Karpas-422 (cell line): ENCODE measurements around the gene PTX3. TPM values are rescaled to one million over a fixed set of nuclear protein-coding genes. Genes with fewer than 3 reads are reported as not detected.

Source experiments
- DNase-seq: peaks from one replicate; pipeline ENCODE4 v3.0.0-alpha.2; 2015
- H2AFZ ChIP-seq: fragments of 200-600 bp; sonication (generic); 2 replicates; pipeline ENCODE4 v1.6.1; 2014; ENCODE audit warnings: antibody characterized with exemption, low read length, mixed read lengths
- H3K27ac ChIP-seq: fragments of 200-600 bp; sonication (generic); 2 replicates; pipeline ENCODE4 v1.5.1; 2014; ENCODE audit warnings: mild to moderate bottlenecking, low read length, moderate library complexity
- H3K27me3 ChIP-seq: fragments of 200-600 bp; sonication (generic); 2 replicates; pipeline ENCODE4 v1.6.1; 2014; ENCODE audit warnings: low read length, mixed read lengths
- H3K36me3 ChIP-seq: fragments of 200-600 bp; sonication (generic); 2 replicates; pipeline ENCODE4 v1.6.1; 2014; ENCODE audit warnings: low read length, mixed read lengths; ENCODE audit not compliant: insufficient read depth
- H3K4me1 ChIP-seq: fragments of 200-600 bp; sonication (generic); 2 replicates; pipeline ENCODE4 v1.6.1; 2014; ENCODE audit warnings: mild to moderate bottlenecking, low read length, mixed read lengths
- H3K4me2 ChIP-seq: fragments of 200-600 bp; sonication (generic); 2 replicates; pipeline ENCODE4 v1.6.1; 2014; ENCODE audit warnings: low read length, low read depth, mild to moderate bottlenecking; ENCODE audit not compliant: poor library complexity, severe bottlenecking
- H3K4me3 ChIP-seq: fragments of 200-600 bp; sonication (generic); 2 replicates; pipeline ENCODE4 v1.5.1; 2014; ENCODE audit warnings: mild to moderate bottlenecking, antibody characterized with exemption, low read length, mixed read lengths
- H3K79me2 ChIP-seq: fragments of 200-600 bp; sonication (generic); 2 replicates; pipeline ENCODE4 v1.6.1; 2014; ENCODE audit warnings: mild to moderate bottlenecking, low read length, mixed read lengths
- H3K9ac ChIP-seq: fragments of 200-600 bp; sonication (generic); 2 replicates; pipeline ENCODE4 v1.6.0; 2014; ENCODE audit warnings: low read length
- H3K9me2 ChIP-seq: fragments of 200-600 bp; sonication (generic), shearing (Covaris generic); replicated peaks from 2 replicates; pipeline ENCODE4 v1.6.0; 2014; ENCODE audit warnings: mild to moderate bottlenecking, low read length, moderate library complexity; ENCODE audit not compliant: insufficient read depth
- H3K9me3 ChIP-seq: fragments of 300-700, 200-600 bp; sonication (generic); 2 replicates; pipeline ENCODE4 v1.6.1; 2014; ENCODE audit warnings: low read length, mixed read lengths
- H4K20me1 ChIP-seq: fragments of 200-600 bp; sonication (generic); 2 replicates; pipeline ENCODE4 v1.6.1; 2014; ENCODE audit warnings: mild to moderate bottlenecking, antibody characterized with exemption, low read length, low read depth; ENCODE audit not compliant: insufficient read depth
- total RNA-seq: library from RNA; depleted of rRNA; stranded (reverse); fragments of >200 nt; shearing (Covaris generic); gene quantifications from 2 replicates; pipeline ENCODE4 v1.2.3, GENCODE V29; 2014; ENCODE audit warnings: low replicate concordance

PTX3 gene
- total RNA-seq, 1 experiment from 2014 or later, result not detected

DNA sequence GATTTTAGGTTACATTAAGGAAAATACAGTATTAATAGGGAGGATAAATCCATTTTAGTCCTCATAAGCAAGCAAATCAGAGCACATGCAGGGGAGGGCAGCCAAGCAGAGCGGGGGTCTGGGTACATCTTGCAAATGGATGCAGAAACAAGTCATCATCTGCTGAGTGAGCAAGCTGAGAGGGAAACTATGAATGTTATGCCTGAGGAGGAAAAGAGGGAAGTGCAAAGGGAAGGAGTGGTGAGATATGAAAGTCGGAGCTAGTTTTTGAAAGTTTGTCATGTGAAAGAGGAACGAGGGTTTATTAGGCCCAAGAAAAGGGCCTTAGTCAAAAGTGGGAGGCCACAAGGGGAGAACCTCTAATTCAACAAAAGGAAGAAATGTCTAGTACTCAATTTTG, 15.4 kb downstream of the PTX3 start:
- Histone ChIP-seq H3K9me3 (no peaks in the 10 kb centered on the region), H2AFZ (no peak overlapping the region), H3K27ac (no peak overlapping the region), H3K9ac (no peak overlapping the region), H3K27me3 (no peaks in the 10 kb centered on the region), H3K4me1 (no peaks in the 10 kb centered on the region), H3K79me2 (no peaks in the 10 kb centered on the region), H3K4me3 (no peak overlapping the region), H3K4me2 (no peak overlapping the region), H3K36me3 (no peaks in the 10 kb centered on the region), H3K9me2 (no peaks in the 10 kb centered on the region), H4K20me1 (no peaks in the 10 kb centered on the region)
- no peak for DNase-seq

- H3K4me1 ChIP-seq, result no peaks in the 10 kb centered on the region
- H3K4me2 ChIP-seq, result no peak overlapping the region
- H3K4me3 ChIP-seq, result no peak overlapping the region
- H2AFZ ChIP-seq, result no peak overlapping the region
- H3K27ac ChIP-seq, result no peak overlapping the region
- no peaks in the 10 kb centered on the region for H3K27me3 ChIP-seq
- H3K79me2 ChIP-seq, result no peaks in the 10 kb centered on the region
- DNase-seq, result no peak
- H3K9me3 ChIP-seq, result no peaks in the 10 kb centered on the region
- H3K36me3 ChIP-seq, result no peaks in the 10 kb centered on the region
- H3K9me2 ChIP-seq, result no peaks in the 10 kb centered on the region
- no peak overlapping the region for H3K9ac ChIP-seq
- H4K20me1 ChIP-seq, result no peaks in the 10 kb centered on the region
Observed at GRCh38 chr3:157453824-157454223, 17.2 kb downstream of the PTX3 start.

DNA sequence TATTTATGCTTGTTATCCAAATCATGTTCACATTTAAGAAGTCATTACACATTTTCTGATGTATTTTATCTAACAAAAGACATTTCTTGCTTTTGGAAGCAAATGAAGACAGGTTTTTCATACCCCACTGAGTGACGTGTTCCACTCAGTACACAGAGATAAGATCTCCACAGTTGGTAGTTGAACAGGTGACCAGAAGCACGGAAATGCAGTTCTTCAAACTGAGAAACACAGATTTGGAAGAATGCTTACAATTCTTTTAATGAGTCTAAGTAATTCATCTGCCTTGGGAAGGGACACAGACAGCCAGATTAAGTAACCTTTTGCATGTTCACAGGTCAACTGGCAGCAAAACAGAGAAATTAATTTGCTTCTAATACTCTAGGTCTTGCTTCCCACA, 23.1 kb downstream of the PTX3 start:
- Histone ChIP-seq H3K4me1 (no peaks in the 10 kb centered on the region), H3K27me3 (no peaks in the 10 kb centered on the region), H3K9me3 (no peaks in the 10 kb centered on the region), H3K4me2 (no peak overlapping the region), H3K36me3 (no peaks in the 10 kb centered on the region), H3K79me2 (no peaks in the 10 kb centered on the region), H4K20me1 (no peaks in the 10 kb centered on the region), H3K27ac (no peak overlapping the region), H2AFZ (no peak overlapping the region), H3K4me3 (no peak overlapping the region), H3K9me2 (no peaks in the 10 kb centered on the region), H3K9ac (no peak overlapping the region)
- DNase-seq, result no peak

DNA sequence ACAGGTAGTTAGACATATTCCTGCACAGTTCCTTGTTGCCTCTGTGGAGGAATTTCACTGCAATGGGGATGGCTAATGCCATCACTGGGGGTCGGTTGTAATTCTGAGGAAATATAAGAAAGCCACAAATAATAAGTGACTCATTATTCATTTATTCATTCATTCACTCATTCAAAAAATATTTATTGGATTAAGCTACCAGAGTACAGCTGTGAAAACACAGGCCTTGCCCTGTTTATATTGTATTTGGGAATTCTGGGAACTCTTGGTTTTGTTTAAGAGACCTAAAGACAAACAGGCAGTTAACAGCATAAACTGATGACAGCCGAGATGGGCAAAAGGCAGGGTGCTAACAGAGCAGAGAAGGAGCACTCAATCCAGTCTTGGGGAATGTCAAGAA, 23.6 kb downstream of the PTX3 start:
- no peak overlapping the region for H3K4me2 ChIP-seq
- no peak overlapping the region for H3K27ac ChIP-seq
- H3K27me3 ChIP-seq, result no peaks in the 10 kb centered on the region
- DNase-seq, result no peak
- H3K9me2 ChIP-seq, result no peaks in the 10 kb centered on the region
- H3K9ac ChIP-seq, result no peak overlapping the region
- no peaks in the 10 kb centered on the region for H4K20me1 ChIP-seq
- no peaks in the 10 kb centered on the region for H3K4me1 ChIP-seq
- no peaks in the 10 kb centered on the region for H3K79me2 ChIP-seq
- no peaks in the 10 kb centered on the region for H3K9me3 ChIP-seq
- no peaks in the 10 kb centered on the region for H3K36me3 ChIP-seq
- H2AFZ ChIP-seq, result no peak overlapping the region
- no peak overlapping the region for H3K4me3 ChIP-seq

- H3K79me2 ChIP-seq, result no peaks in the 10 kb centered on the region
- H3K4me1 ChIP-seq, result no peaks in the 10 kb centered on the region
- H2AFZ ChIP-seq, result no peak overlapping the region
- H3K9me2 ChIP-seq, result no peaks in the 10 kb centered on the region
- no peak overlapping the region for H3K4me2 ChIP-seq
- no peaks in the 10 kb centered on the region for H3K27me3 ChIP-seq
- no peaks in the 10 kb centered on the region for H4K20me1 ChIP-seq
- H3K27ac ChIP-seq, result no peak overlapping the region
- H3K9me3 ChIP-seq, result no peaks in the 10 kb centered on the region
- H3K36me3 ChIP-seq, result no peaks in the 10 kb centered on the region
- no peak overlapping the region for H3K4me3 ChIP-seq
- no peak overlapping the region for H3K9ac ChIP-seq
- no peak for DNase-seq
Observed at GRCh38 chr3:157463816-157464215, 27.2 kb downstream of the PTX3 start.

DNA sequence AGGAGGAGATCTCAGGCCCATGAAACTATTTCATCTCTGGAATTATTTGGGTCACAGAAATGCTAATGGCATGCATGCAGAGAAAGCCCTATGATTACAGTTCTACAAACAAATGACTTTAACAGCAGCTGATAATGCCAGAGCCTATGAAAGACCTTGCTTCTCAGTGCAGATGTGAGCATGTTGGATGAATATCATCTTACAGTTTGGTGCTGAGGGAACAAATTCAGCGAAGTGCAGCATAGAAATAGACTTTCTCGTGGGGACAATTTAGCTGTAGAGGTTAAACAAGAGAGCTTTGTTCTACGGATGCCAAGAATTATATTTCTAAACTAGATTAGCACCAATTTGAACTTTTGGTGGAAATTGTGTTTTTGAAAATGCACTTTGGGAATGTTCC, 27.7 kb downstream of the PTX3 start:
- H3K79me2 ChIP-seq, result no peaks in the 10 kb centered on the region
- no peaks in the 10 kb centered on the region for H3K27me3 ChIP-seq
- no peak overlapping the region for H2AFZ ChIP-seq
- no peaks in the 10 kb centered on the region for H3K4me1 ChIP-seq
- no peak overlapping the region for H3K4me3 ChIP-seq
- H3K9me3 ChIP-seq, result no peaks in the 10 kb centered on the region
- no peaks in the 10 kb centered on the region for H4K20me1 ChIP-seq
- H3K4me2 ChIP-seq, result no peak overlapping the region
- no peak overlapping the region for H3K27ac ChIP-seq
- H3K9me2 ChIP-seq, result no peaks in the 10 kb centered on the region
- H3K36me3 ChIP-seq, result no peaks in the 10 kb centered on the region
- no peak for DNase-seq
- H3K9ac ChIP-seq, result no peak overlapping the region

GRCh38 chr3:157465741-157466140, 29.1 kb downstream of the PTX3 start:
- no peak overlapping the region for H3K9ac ChIP-seq
- H4K20me1 ChIP-seq, result no peaks in the 10 kb centered on the region
- H3K79me2 ChIP-seq, result no peaks in the 10 kb centered on the region
- H3K9me3 ChIP-seq, result no peaks in the 10 kb centered on the region
- no peak overlapping the region for H3K4me2 ChIP-seq
- H3K36me3 ChIP-seq, result no peaks in the 10 kb centered on the region
- H3K27me3 ChIP-seq, result no peaks in the 10 kb centered on the region
- no peak for DNase-seq
- no peak overlapping the region for H2AFZ ChIP-seq
- no peaks in the 10 kb centered on the region for H3K9me2 ChIP-seq
- no peak overlapping the region for H3K27ac ChIP-seq
- H3K4me3 ChIP-seq, result no peak overlapping the region
- H3K4me1 ChIP-seq, result no peaks in the 10 kb centered on the region

GRCh38 chr3:157467200-157467599, 30.6 kb downstream of the PTX3 start:
- Histone ChIP-seq H3K27ac (no peak overlapping the region), H3K9ac (no peak overlapping the region), H3K27me3 (no peaks in the 10 kb centered on the region), H3K79me2 (no peaks in the 10 kb centered on the region), H3K4me2 (no peak overlapping the region), H4K20me1 (no peaks in the 10 kb centered on the region), H3K36me3 (no peaks in the 10 kb centered on the region), H3K4me3 (no peak overlapping the region), H3K9me2 (no peaks in the 10 kb centered on the region), H2AFZ (no peak overlapping the region), H3K9me3 (no peaks in the 10 kb centered on the region), H3K4me1 (no peaks in the 10 kb centered on the region)
- DNase-seq, result no peak
